HG03135 (cell line): ENCODE results near the gene CHIA.

ENCODE experiments used
- ATAC-seq: cut with Tn5 transposase; IDR thresholded peaks from one replicate; pipeline ENCODE4 v1.9.1; 2021; ENCODE audit warnings: mild to moderate bottlenecking, moderate library complexity; ENCODE audit not compliant: unreplicated experiment

CHIA gene

GRCh38 chr1:111290630-111291029 lies at the start of gene CHIA:
Gene CHIA, plus strand, starts transcription at chr1:111290851. Its CDS starts 19,617 bp downstream, at chr1:111310468.
- ATAC-seq = no peak

GRCh38 chr1:111241797-111242196 lies 48.9 kb upstream of the CHIA start:
- no peak for ATAC-seq

GRCh38 chr1:111242805-111243523 lies 47.7 kb upstream of the CHIA start:
- no peak for ATAC-seq

GRCh38 chr1:111247125-111247838 lies 43.4 kb upstream of the CHIA start:
- ATAC-seq = no peak

GRCh38 chr1:111249960-111250359 lies 40.7 kb upstream of the CHIA start:
- ATAC-seq = no peak

- ATAC-seq = no peak
Measured at GRCh38 chr1:111251570-111251969, 39.1 kb upstream of the CHIA start.

- no peak for ATAC-seq
Measured at GRCh38 chr1:111252786-111253185, 37.9 kb upstream of the CHIA start.

GRCh38 chr1:111253876-111254275 lies 36.8 kb upstream of the CHIA start:
- ATAC-seq = no peak

- no peak for ATAC-seq
Measured at GRCh38 chr1:111256988-111257658, 33.5 kb upstream of the CHIA start.

GRCh38 chr1:111267801-111268508 lies 22.7 kb upstream of the CHIA start:
- ATAC-seq = no peak

- no peak for ATAC-seq
Measured at GRCh38 chr1:111269825-111270406, 20.7 kb upstream of the CHIA start.

GRCh38 chr1:111270771-111271463 lies 19.7 kb upstream of the CHIA start:
- ATAC-seq = no peak

GRCh38 chr1:111271464-111271801 lies 19.2 kb upstream of the CHIA start:
- no peak for ATAC-seq

GRCh38 chr1:111272081-111272480 lies 18.6 kb upstream of the CHIA start:
- no peak for ATAC-seq

- no peak for ATAC-seq
Measured at GRCh38 chr1:111274653-111275052, 16.0 kb upstream of the CHIA start.

- ATAC-seq = no peak
Measured at GRCh38 chr1:111275079-111275478, 15.6 kb upstream of the CHIA start.

GRCh38 chr1:111275780-111276433 lies 14.7 kb upstream of the CHIA start:
- no peak for ATAC-seq

GRCh38 chr1:111279144-111279543 lies 11.5 kb upstream of the CHIA start:
- ATAC-seq = no peak

- no peak for ATAC-seq
Measured at GRCh38 chr1:111280267-111280666, 10.4 kb upstream of the CHIA start.

- no peak for ATAC-seq
Measured at GRCh38 chr1:111281411-111281810, 9.2 kb upstream of the CHIA start.
